Urinary bladder (tissue), 4 donors: ENCODE results near the gene RAP1GAP2. TPM values are rescaled to one million over a fixed set of nuclear protein-coding genes. Genes with fewer than 3 reads are reported as not detected.

Experiments used
- DNase-seq: peaks from one replicate; pipeline ENCODE4 v3.0.0-alpha.2; 2015; ENCODE audit errors: extremely low spot score
- H3K27ac ChIP-seq: one replicate; pipeline ENCODE4 v1.5.1; 2013; ENCODE audit warnings: low read depth, mild to moderate bottlenecking, moderate library complexity
- H3K36me3 ChIP-seq: one replicate; pipeline ENCODE4 v1.6.1; 2013; ENCODE audit warnings: mild to moderate bottlenecking, moderate library complexity; ENCODE audit not compliant: insufficient read depth
- H3K4me1 ChIP-seq: one replicate; pipeline ENCODE4 v1.6.1; 2013; ENCODE audit warnings: mild to moderate bottlenecking, moderate library complexity; ENCODE audit not compliant: insufficient read depth
- H3K4me3 ChIP-seq: one replicate; pipeline ENCODE4 v1.5.1; 2013; ENCODE audit warnings: low read depth, low read length
- WGBS: extraction: QIAGEN DNeasy Blood & Tissue Kit; methylation state at CpG from one replicate; pipeline ENCODE4 v1.1.7; 2013; 5-methylcytosine and 5-hydroxymethylcytosine counted together
- polyA plus RNA-seq: library from polyadenylated mRNA; stranded (reverse); fragments of 200-250 nt; gene quantifications from one replicate; pipeline ENCODE4 v1.2.3, GENCODE V29; 2013
- total RNA-seq: library from RNA; depleted of rRNA; stranded (reverse); fragments of >200 nt; gene quantifications from one replicate; pipeline ENCODE4 v1.2.3, GENCODE V29; 2014
- donor health status: healthy with polysubstance abuse.
- donor health status: healthy.

Gene RAP1GAP2
- total and polyA plus RNA-seq, 2 donors = 3.7 to 3.9 TPM

GRCh38 chr17:2797226-2797625 is 988 bp downstream of the RAP1GAP2 start:
- H3K36me3 ChIP-seq = no peaks in the 10 kb centered on the region
- H3K27ac ChIP-seq = no peak overlapping the region
- WGBS = 69% methylated on average over 15 of the region's 15 CpGs
- no peaks in the 10 kb centered on the region for H3K4me1 ChIP-seq
- H3K4me3 ChIP-seq = no peak overlapping the region
- no peak for DNase-seq

GRCh38 chr17:2797637-2798036 is 1.4 kb downstream of the RAP1GAP2 start:
- no peak for DNase-seq
- 73% methylated on average over 11 of the region's 11 CpGs for WGBS
- Histone ChIP-seq H3K36me3 (no peaks in the 10 kb centered on the region), H3K4me1 (no peaks in the 10 kb centered on the region), H3K27ac (no peak overlapping the region), H3K4me3 (no peak overlapping the region)

- Histone ChIP-seq H3K36me3 (no peaks in the 10 kb centered on the region), H3K4me1 (no peaks in the 10 kb centered on the region), H3K27ac (no peak overlapping the region), H3K4me3 (no peak overlapping the region)
- DNase-seq = no peak
- 80% methylated on average over 11 of the region's 11 CpGs for whole genome bisulfite sequencing
Observed at GRCh38 chr17:2798188-2798587, 1.9 kb downstream of the RAP1GAP2 start.

GRCh38 chr17:2798678-2799077 is 2.4 kb downstream of the RAP1GAP2 start:
- 33% methylated on average over 11 of the region's 11 CpGs for WGBS
- no peaks in the 10 kb centered on the region for H3K4me1 ChIP-seq

GRCh38 chr17:2799653-2800052 is 3.4 kb downstream of the RAP1GAP2 start:
- Histone ChIP-seq H3K36me3 (no peaks in the 10 kb centered on the region), H3K4me1 (no peaks in the 10 kb centered on the region), H3K4me3 (no peak overlapping the region), H3K27ac (no peak overlapping the region)
- WGBS = 86% methylated on average over 7 of the region's 7 CpGs
- DNase-seq = no peak

More at GRCh38 chr17:2798678-2799077, 2.4 kb downstream of the RAP1GAP2 start:
- DNase-seq = no peak
- Histone ChIP-seq H3K36me3 (no peaks in the 10 kb centered on the region), H3K27ac (no peak overlapping the region), H3K4me3 (no peak overlapping the region)

GRCh38 chr17:2800367-2800766 is 4.1 kb downstream of the RAP1GAP2 start:
- WGBS = 65% methylated on average over 11 of the region's 11 CpGs
- DNase-seq = no peak
- Histone ChIP-seq H3K36me3 (no peaks in the 10 kb centered on the region), H3K27ac (no peak overlapping the region), H3K4me3 (no peak overlapping the region), H3K4me1 (no peaks in the 10 kb centered on the region)

- no peak overlapping the region for H3K27ac ChIP-seq
- no peaks in the 10 kb centered on the region for H3K36me3 ChIP-seq
- DNase-seq = no peak
- no peak overlapping the region for H3K4me3 ChIP-seq
- WGBS = 58% methylated on average over 6 of the region's 6 CpGs
- H3K4me1 ChIP-seq = no peaks in the 10 kb centered on the region
Observed at GRCh38 chr17:2801841-2802240, 5.6 kb downstream of the RAP1GAP2 start.

- Histone ChIP-seq H3K27ac (no peak overlapping the region), H3K4me1 (no peaks in the 10 kb centered on the region), H3K36me3 (no peaks in the 10 kb centered on the region), H3K4me3 (no peak overlapping the region)
- WGBS = 91% methylated on average over 8 of the region's 8 CpGs
- DNase-seq = no peak
Observed at GRCh38 chr17:2802574-2802973, 6.3 kb downstream of the RAP1GAP2 start.

- no peak for DNase-seq
- Histone ChIP-seq H3K4me3 (no peak overlapping the region), H3K4me1 (no peaks in the 10 kb centered on the region), H3K27ac (no peak overlapping the region), H3K36me3 (no peaks in the 10 kb centered on the region)
- WGBS = 73% methylated on average over 14 of the region's 14 CpGs
Observed at GRCh38 chr17:2803386-2803785, 7.1 kb downstream of the RAP1GAP2 start.

- WGBS = 76% methylated on average over 4 of the region's 4 CpGs
- DNase-seq = no peak
- no peak overlapping the region for H3K27ac ChIP-seq
- H3K4me1 ChIP-seq = no peaks in the 10 kb centered on the region
- no peak overlapping the region for H3K4me3 ChIP-seq
- H3K36me3 ChIP-seq = no peaks in the 10 kb centered on the region
Observed at GRCh38 chr17:2803971-2804370, 7.7 kb downstream of the RAP1GAP2 start.

- H3K27ac ChIP-seq = no peak overlapping the region
- WGBS = 91% methylated on average over 7 of the region's 7 CpGs
- no peaks in the 10 kb centered on the region for H3K4me1 ChIP-seq
- no peaks in the 10 kb centered on the region for H3K36me3 ChIP-seq
- no peak overlapping the region for H3K4me3 ChIP-seq
- DNase-seq = no peak
Observed at GRCh38 chr17:2804912-2805311, 8.7 kb downstream of the RAP1GAP2 start.

GRCh38 chr17:2805961-2806360 is 9.7 kb downstream of the RAP1GAP2 start:
- 55% methylated on average over 3 of the region's 3 CpGs for WGBS
- Histone ChIP-seq H3K4me3 (no peak overlapping the region), H3K36me3 (no peaks in the 10 kb centered on the region), H3K4me1 (no peaks in the 10 kb centered on the region), H3K27ac (no peak overlapping the region)
- DNase-seq = no peak

GRCh38 chr17:2808367-2809335 is 12.4 kb downstream of the RAP1GAP2 start:
- DNase-seq = no peak
- WGBS = 86% methylated on average over 30 of the region's 30 CpGs
- no peaks in the 10 kb centered on the region for H3K36me3 ChIP-seq
- H3K27ac ChIP-seq = no peak overlapping the region
- no peak overlapping the region for H3K4me3 ChIP-seq
- H3K4me1 ChIP-seq = no peaks in the 10 kb centered on the region

GRCh38 chr17:2809337-2809736 is 13.1 kb downstream of the RAP1GAP2 start:
- H3K4me1 ChIP-seq = no peaks in the 10 kb centered on the region
- H3K4me3 ChIP-seq = no peak overlapping the region
- H3K27ac ChIP-seq = no peak overlapping the region
- DNase-seq = no peak
- H3K36me3 ChIP-seq = no peaks in the 10 kb centered on the region
- WGBS = 89% methylated on average over 14 of the region's 14 CpGs
